Choroid plexus epithelial cell (primary cell): ENCODE results near the gene ELFN1.

ENCODE experiments used
- DNase-seq: peaks from one replicate; pipeline ENCODE4 v3.0.0-alpha.2; 2010; ENCODE audit warnings: low read depth
- H3K4me3 ChIP-seq: 2 replicates; pipeline ENCODE4 v1.5.1; 2011; ENCODE audit warnings: low read depth, mild to moderate bottlenecking, control low read depth, low read length, moderate library complexity
- CTCF ChIP-seq: conservative IDR thresholded peaks from 2 replicates; pipeline ENCODE4 v1.5.1; 2011; ENCODE audit warnings: low read depth, mild to moderate bottlenecking, control low read depth, inconsistent platforms, low read length, moderate library complexity

ELFN1 gene

DNA sequence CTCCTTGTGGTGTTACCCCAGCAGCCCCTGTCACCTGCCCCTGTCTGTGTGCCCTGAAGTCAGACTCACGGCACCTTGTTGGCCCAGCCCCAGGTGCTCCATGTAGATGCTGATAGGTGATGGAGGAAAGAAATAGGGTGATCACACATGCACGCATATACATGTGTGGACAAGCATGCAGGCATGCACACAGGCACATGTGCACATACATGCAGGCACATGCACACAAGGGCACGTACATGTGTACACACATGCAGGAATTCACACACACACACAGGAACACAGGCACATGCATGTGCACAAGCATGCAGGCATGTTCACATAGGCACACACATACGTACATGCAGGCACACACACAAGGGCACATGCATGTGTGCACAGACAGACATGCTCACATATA lies 16.6 kb upstream of the ELFN1 start:
- no peak overlapping the region for H3K4me3 ChIP-seq
- no peak for DNase-seq
- TF ChIP-seq CTCF = no peak

DNA sequence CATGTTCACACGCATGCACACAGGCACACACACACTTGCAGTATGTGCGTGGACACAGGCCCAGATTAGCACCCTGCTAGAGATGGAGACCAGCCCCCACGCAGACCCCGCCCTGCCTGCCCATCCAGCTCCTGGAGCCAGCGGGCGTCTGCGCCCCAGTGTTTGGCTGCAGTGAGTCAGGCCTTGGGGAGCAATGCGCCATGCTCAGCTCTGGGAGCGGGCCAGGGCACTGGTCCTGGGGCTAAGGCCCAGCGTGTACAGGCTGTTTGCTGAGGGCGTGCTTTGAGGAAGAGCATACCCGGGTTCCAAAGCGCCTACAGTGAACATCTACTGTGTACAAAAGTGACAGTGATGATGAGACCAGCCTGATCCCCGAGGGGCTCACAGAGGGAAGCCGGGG lies 16.0 kb upstream of the ELFN1 start:
- no peak for TF ChIP-seq CTCF
- H3K4me3 ChIP-seq = no peak overlapping the region
- DNase-seq = no peak

- DNase-seq = no peak
- TF ChIP-seq CTCF = no peak
- H3K4me3 ChIP-seq = no peak overlapping the region
Observed at GRCh38 chr7:1654738-1655475, 15.2 kb upstream of the ELFN1 start.

- H3K4me3 ChIP-seq = no peak overlapping the region
- no peak for TF ChIP-seq CTCF
- DNase-seq = peak; percentile 21
Observed at GRCh38 chr7:1659696-1660095, 10.4 kb upstream of the ELFN1 start.

GRCh38 chr7:1661461-1661860 lies 8.6 kb upstream of the ELFN1 start:
- DNase-seq = no peak
- H3K4me3 ChIP-seq = no peak overlapping the region
- no peak for TF ChIP-seq CTCF

GRCh38 chr7:1662101-1662500 lies 8.0 kb upstream of the ELFN1 start:
- DNase-seq = no peak
- no peak overlapping the region for H3K4me3 ChIP-seq
- no peak for TF ChIP-seq CTCF

GRCh38 chr7:1662767-1663166 lies 7.3 kb upstream of the ELFN1 start:
- no peak overlapping the region for H3K4me3 ChIP-seq
- no peak for TF ChIP-seq CTCF
- no peak for DNase-seq
